MG63 (cell line): ENCODE measurements around the gene AFAP1L1. TPM values are rescaled to one million over a fixed set of nuclear protein-coding genes. Genes with fewer than 3 reads are reported as not detected.

ENCODE experiments used
- DNase-seq: peaks from one replicate; pipeline ENCODE4 v3.0.0-alpha.2; 2020
- H3K27me3 ChIP-seq: fragments of 250-450 bp; sonication (Bioruptor Pico); 2 replicates; pipeline ENCODE4 v1.5.1; 2020; ENCODE audit warnings: mild to moderate bottlenecking, moderate library complexity
- H3K36me3 ChIP-seq: fragments of 250-450 bp; sonication (Bioruptor Pico); 2 replicates; pipeline ENCODE4 v1.5.1; 2020; ENCODE audit warnings: mild to moderate bottlenecking, moderate library complexity
- H3K4me3 ChIP-seq: fragments of 250-450 bp; sonication (Bioruptor Pico); 2 replicates; pipeline ENCODE4 v1.5.1; 2020; ENCODE audit warnings: mild to moderate bottlenecking, moderate library complexity
- H3K9me3 ChIP-seq: fragments of 250-450 bp; sonication (Bioruptor Pico); 2 replicates; pipeline ENCODE4 v1.5.1; 2020; ENCODE audit warnings: mild to moderate bottlenecking, moderate library complexity
- total RNA-seq: library from RNA; depleted of rRNA; stranded (reverse); fragments of >200 nt; shearing (Covaris generic); gene quantifications from 2 replicates; pipeline ENCODE4 v1.2.3, GENCODE V29; 2014; ENCODE audit warnings: low replicate concordance; rRNA removed

Gene AFAP1L1
- 8.1 and 16.2 TPM in 2 replicates for total RNA-seq

DNA sequence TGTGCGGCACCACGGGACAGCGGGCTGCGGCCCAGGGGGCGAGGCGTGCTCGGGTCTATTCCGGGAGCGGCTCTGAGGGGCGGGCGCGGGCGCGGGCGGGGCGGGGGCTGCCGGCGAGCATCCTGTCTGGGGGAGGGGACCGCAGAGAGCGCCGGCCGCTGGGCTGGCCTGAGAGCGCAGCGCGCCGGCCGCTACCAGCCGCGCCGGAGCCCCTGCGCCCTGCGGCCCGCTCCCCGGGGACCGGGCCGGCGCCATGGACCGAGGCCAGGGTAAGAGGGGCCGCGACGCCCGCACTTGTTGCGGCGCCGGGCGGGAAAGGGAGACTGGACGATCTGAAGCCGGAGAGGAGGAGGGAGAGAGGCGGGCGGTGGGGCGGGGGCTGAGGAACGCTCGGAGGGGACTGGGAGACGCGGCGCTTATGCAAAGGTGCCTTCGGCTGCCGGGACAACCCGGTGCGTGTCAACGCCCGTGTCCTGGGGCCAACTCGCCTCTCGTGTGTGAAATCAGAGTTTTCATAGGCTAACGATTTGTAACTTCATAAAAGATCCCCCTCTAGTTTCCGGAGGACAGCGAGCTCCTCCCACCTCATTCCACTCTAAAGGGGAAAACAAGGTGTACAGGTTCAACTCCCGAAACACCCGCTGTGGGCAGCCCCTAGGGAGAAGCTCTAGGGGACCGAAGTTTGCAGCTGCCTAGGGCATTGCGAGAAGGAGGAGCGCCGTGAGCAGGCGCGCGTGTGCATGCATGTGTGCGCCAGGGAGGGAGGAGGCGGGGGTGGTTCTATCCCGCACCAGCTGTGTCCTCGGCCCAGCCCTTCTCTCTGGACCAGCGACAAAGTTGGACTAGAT, at the start of gene AFAP1L1:
AFAP1L1 (plus strand) TSS at position 144 of the 848 bp plus-strand sequence; CDS start at position 254, 110 bp downstream.
- H3K9me3 ChIP-seq: peaks cover 12% of the 10 kb centered on the region
- DNase-seq: peak; percentile 80
- no peaks in the 10 kb centered on the region for H3K36me3 ChIP-seq
- no peaks in the 10 kb centered on the region for H3K27me3 ChIP-seq
- H3K4me3 ChIP-seq: peak within 1 kb of the TSS; percentile 78

DNA sequence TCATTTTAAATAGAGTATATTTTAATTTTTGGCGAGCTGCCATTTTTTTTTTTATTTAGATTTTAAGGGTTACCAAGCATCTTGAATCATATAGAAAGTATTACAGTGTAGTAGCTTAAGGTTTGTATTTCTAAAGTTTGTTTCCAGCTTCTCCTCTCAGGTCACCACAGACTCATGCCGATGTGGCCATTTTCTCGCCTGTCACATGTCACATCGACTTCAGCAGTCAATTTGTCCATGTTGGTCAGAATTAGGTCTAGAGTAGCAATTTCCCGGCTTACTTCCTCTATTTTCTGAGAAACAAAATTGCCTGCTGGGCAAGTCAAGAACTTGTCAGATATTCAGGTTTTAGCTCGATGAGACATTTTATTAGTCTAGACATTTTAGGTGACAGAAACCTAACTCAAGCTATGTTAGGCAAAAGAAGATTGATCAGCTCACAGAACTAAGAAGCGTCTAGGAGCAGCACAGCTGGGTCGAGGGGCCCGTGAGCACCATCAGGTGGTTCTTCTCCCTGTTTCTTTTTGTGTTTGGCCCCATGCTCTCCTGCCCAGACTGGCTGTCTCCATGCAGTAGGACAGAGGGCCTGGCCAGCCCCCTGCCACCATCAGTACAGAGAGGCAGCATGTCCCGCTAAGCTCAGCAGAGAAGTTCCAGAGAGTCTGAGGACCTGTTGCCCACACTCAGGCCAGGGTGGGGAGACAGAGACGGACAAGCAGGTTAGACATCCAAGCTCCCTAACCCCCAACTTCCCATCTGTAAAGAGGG, 48.4 kb upstream of the AFAP1L1 start:
- no peak for DNase-seq
- Histone ChIP-seq H3K27me3 (no peaks in the 10 kb centered on the region), H3K4me3 (no peak overlapping the region), H3K9me3 (no peaks in the 10 kb centered on the region), H3K36me3 (no peaks in the 10 kb centered on the region)

GRCh38 chr5:149224282-149224681, 47.4 kb upstream of the AFAP1L1 start:
- Histone ChIP-seq H3K9me3 (no peaks in the 10 kb centered on the region), H3K27me3 (no peaks in the 10 kb centered on the region), H3K4me3 (no peak overlapping the region), H3K36me3 (no peaks in the 10 kb centered on the region)
- DNase-seq: no peak

GRCh38 chr5:149227168-149227826, 44.4 kb upstream of the AFAP1L1 start:
- no peak overlapping the region for H3K4me3 ChIP-seq
- no peaks in the 10 kb centered on the region; the same call in 1 of the 2 replicates for H3K36me3 ChIP-seq
- H3K27me3 ChIP-seq: no peaks in the 10 kb centered on the region
- no peaks in the 10 kb centered on the region for H3K9me3 ChIP-seq
- no peak for DNase-seq

DNA sequence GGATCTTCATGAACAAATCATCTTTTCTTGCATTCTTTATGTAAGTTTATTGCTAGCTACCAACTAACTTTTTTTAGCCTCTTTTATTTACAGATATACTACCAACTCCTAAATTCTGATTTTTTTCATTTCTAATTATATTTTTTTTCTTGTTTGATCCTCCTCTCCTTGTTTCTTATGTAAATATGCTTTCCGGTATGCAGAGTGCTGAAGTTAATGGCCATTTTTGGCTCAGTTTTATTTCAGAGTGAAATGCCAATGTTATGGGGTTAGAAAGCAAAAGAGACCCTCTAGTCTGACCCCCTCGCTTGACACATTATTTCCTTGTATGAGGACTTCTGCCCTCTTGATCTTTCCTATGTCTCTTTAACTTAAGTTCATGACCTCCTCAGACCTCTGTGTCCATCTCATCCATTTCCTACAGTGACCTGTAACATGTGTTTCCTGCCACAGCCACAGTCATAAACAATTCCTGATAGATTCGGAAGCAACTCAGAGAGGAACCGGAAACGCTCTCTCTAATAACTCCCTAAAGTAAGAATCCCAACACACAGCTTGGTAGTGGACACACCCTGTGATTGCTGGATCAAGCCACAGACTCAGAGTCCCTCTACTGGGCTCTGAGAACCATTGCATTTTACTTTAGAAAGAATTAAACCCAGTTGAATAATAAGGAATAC, 42.9 kb upstream of the AFAP1L1 start:
- DNase-seq: peak; percentile 79
- no peaks in the 10 kb centered on the region for H3K27me3 ChIP-seq
- no peak overlapping the region for H3K4me3 ChIP-seq

DNA sequence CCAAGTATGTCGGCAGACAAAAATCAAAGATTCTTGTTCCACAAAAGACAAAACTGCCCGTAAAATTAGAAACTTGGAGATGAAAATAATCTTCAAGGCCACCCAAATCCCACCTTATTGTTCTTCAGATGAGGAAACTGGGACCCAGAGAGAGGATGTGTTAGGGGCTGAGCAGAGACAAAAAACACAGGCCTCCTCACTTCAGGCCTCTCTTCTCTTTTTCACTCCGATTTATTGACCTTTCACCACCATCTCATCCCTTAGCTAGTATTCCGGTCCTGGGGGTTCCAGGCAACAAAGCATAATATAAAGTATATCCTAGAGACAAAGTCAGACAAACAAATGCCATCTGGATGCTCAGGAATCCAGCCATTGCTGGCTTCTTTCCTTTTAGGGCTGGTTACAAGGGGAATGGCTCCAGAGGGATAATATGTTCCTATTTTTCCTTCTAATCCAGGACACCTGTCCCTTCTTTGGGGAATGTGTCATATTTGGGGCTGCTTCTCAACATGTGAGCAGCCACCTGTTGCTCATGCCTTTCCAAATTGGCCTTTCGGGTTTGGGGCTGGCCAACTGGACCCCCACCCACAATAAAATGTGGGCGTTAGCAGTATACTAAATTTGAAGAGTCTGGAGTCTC, 42.2 kb upstream of the AFAP1L1 start:
- H3K9me3 ChIP-seq: no peaks in the 10 kb centered on the region
- no peak overlapping the region for H3K4me3 ChIP-seq
- DNase-seq: no peak
- peaks cover 5% of the 10 kb centered on the region for H3K36me3 ChIP-seq
- H3K27me3 ChIP-seq: no peaks in the 10 kb centered on the region

More for the DNA sequence above, 42.9 kb upstream of the AFAP1L1 start:
- H3K36me3 ChIP-seq: peaks cover 5% of the 10 kb centered on the region
- H3K9me3 ChIP-seq: no peaks in the 10 kb centered on the region

- H3K9me3 ChIP-seq: no peaks in the 10 kb centered on the region
- peak; percentile 82 for DNase-seq
- peaks cover 5% of the 10 kb centered on the region for H3K36me3 ChIP-seq
- no peaks in the 10 kb centered on the region for H3K27me3 ChIP-seq
- no peak overlapping the region for H3K4me3 ChIP-seq
These were observed 35.8 kb upstream of the AFAP1L1 start for GRCh38 chr5:149235841-149236240.

DNA sequence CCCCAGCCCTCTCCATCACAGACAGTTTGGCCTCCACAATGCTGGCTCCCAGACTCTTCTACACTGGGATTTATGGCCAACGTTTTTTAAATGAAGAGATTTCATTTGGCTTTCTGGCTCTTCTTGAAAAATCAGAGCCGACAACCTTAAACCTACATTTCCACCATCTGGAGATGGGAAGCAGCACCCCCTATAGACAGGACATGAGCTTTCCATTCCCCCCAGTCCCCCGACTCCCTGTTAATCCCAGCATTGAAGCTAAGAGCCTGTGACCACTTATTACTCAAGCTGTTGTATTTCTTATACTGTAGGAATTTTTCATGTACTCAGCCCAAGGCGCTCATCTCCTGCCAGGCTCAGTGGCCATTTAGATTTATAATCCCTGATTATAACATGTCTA, 34.0 kb upstream of the AFAP1L1 start:
- Histone ChIP-seq H3K27me3 (no peaks in the 10 kb centered on the region), H3K36me3 (peaks cover 5% of the 10 kb centered on the region)
- no peak for DNase-seq

DNA sequence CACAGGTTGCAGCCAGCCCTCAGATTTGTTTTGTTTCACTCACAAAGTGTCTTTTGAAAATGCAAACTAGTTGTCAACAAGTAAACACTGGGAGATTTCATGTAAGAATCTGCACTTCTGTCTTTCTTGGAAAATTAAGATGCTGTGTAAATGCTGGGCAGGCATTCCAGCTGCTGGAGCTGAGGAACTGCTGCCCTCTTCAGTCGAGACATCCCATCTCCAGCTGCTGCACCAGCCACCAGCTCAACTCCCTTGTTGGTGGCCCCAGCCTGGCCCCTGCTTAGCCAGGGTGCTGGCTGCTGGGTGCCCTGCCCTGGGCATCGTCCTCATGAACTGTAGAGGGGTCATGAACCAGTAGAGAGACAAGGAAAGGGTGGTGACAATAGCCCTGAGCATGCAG, 33.1 kb upstream of the AFAP1L1 start:
- Histone ChIP-seq H3K36me3 (peaks cover under 1% of the 10 kb centered on the region; the same call in 1 of the 2 replicates), H3K9me3 (no peaks in the 10 kb centered on the region), H3K4me3 (no peak overlapping the region), H3K27me3 (no peaks in the 10 kb centered on the region)
- DNase-seq: no peak

More for the DNA sequence above, 34.0 kb upstream of the AFAP1L1 start:
- Histone ChIP-seq H3K9me3 (no peaks in the 10 kb centered on the region), H3K4me3 (no peak overlapping the region)

- no peaks in the 10 kb centered on the region for H3K36me3 ChIP-seq
- DNase-seq: no peak
- H3K9me3 ChIP-seq: no peaks in the 10 kb centered on the region
- H3K4me3 ChIP-seq: no peak overlapping the region
- no peaks in the 10 kb centered on the region for H3K27me3 ChIP-seq
These were observed 31.7 kb upstream of the AFAP1L1 start for GRCh38 chr5:149239917-149240316.

GRCh38 chr5:149240354-149240998, 31.2 kb upstream of the AFAP1L1 start:
- DNase-seq: no peak
- no peak overlapping the region for H3K4me3 ChIP-seq
- no peaks in the 10 kb centered on the region for H3K9me3 ChIP-seq
- no peaks in the 10 kb centered on the region for H3K27me3 ChIP-seq
- no peaks in the 10 kb centered on the region for H3K36me3 ChIP-seq

DNA sequence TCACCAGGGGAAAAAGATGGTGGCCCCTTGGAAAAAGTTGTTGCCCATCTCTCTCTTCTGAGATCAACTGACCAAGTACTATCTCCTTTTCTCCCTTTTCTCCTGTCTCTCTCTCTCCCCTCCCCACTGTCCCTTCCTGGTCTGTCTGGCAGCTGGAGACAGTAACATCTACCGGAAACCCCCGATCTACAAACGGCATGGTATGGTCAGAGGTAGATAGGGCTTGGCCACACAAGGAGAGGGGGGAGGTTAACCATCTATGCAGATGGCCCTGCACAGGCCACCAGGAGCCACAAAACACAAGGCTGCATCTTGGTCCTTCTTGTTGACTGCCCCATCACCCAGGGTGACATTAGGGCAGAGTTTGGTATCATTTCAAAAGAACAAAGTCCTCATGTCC, 29.3 kb upstream of the AFAP1L1 start:
- no peak for DNase-seq
- Histone ChIP-seq H3K27me3 (no peaks in the 10 kb centered on the region), H3K36me3 (no peaks in the 10 kb centered on the region), H3K9me3 (no peaks in the 10 kb centered on the region), H3K4me3 (no peak overlapping the region)

DNA sequence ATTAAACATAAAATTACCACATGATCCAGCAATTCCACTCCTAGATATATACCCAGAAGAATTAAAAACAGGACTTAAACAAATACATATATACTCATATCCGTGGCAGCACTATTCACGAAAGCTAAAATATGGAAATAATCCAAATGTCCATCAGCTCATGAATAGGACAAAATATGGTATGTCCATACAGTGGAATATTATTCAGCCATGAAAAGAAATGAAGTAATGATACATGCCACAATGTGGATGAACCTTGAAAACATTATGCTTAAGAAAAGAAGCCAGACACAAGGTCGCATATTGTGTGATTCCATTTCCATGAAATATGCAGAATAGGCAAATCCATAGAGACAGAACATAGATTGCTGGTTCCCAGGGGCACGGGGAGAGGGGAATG, 24.8 kb upstream of the AFAP1L1 start:
- Histone ChIP-seq H3K4me3 (no peak overlapping the region), H3K36me3 (no peaks in the 10 kb centered on the region; the same call in 1 of the 2 replicates), H3K27me3 (no peaks in the 10 kb centered on the region), H3K9me3 (no peaks in the 10 kb centered on the region)
- no peak for DNase-seq

- Histone ChIP-seq H3K27me3 (no peaks in the 10 kb centered on the region), H3K4me3 (no peak overlapping the region), H3K36me3 (no peaks in the 10 kb centered on the region; the same call in 1 of the 2 replicates), H3K9me3 (no peaks in the 10 kb centered on the region)
- DNase-seq: no peak
These were observed 23.9 kb upstream of the AFAP1L1 start for GRCh38 chr5:149247726-149248125.

DNA sequence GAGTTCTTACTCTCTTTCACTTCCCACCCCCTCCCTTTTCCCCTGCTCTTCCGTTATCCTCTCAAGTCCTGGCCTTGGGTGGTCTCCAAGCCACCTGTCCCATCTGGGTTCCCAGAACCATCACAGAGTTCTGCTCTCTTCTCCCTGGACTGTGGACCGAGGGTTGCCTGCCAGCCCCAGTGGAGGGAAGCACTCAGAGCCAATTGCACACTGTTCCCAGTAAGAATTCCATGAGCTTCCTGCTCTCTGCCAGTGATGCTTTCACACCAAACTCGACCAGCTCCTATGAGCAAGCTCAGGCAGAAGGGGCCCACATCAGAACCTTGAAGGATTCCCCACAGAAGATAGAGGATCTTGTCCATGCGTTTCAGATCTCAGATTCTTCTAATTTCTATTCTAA, 20.1 kb upstream of the AFAP1L1 start:
- no peak for DNase-seq
- H3K4me3 ChIP-seq: no peak overlapping the region
- no peaks in the 10 kb centered on the region for H3K27me3 ChIP-seq
- no peaks in the 10 kb centered on the region for H3K9me3 ChIP-seq
- no peaks in the 10 kb centered on the region; the same call in 1 of the 2 replicates for H3K36me3 ChIP-seq
